22Rv1 (cell line): ENCODE measurements around the gene COPS3.

Experiments used
- H3K27ac ChIP-seq: fragments of 450-650 bp; 2 replicates; pipeline ENCODE4 v1.5.1; 2017
- ZFX ChIP-seq: fragments of 450-650 bp; IDR thresholded peaks from 2 replicates; pipeline ENCODE4 v1.6.1; 2017; ENCODE audit warnings: antibody characterized with exemption, borderline replicate concordance
- TF ChIP-seq, protein P1 (sequence below): fragments of 450-650 bp; IDR thresholded peaks from 2 replicates; pipeline ENCODE4 v1.5.1; 2017; ENCODE audit warnings: mild to moderate bottlenecking

The COPS3 gene

DNA sequence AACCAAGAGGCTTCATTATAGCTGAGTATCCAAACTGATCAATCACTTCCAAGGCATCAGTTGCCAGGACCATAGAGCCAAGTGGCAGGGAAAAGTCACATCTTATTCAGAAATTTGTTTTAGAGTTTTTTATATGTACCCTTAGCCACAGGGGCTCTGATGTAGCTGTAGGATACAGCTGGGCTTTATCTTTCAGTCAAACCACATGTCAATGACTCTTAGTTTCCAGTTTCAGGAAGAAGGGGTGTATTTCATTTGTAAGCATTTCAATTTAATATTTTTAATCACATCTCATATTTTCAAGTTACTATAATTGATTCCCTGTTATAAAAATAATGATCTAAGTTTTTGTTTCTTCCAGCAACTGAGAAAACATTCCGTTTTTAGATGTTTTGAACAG, 41.2 kb downstream of the COPS3 start:
- TF ChIP-seq, protein P1, sequence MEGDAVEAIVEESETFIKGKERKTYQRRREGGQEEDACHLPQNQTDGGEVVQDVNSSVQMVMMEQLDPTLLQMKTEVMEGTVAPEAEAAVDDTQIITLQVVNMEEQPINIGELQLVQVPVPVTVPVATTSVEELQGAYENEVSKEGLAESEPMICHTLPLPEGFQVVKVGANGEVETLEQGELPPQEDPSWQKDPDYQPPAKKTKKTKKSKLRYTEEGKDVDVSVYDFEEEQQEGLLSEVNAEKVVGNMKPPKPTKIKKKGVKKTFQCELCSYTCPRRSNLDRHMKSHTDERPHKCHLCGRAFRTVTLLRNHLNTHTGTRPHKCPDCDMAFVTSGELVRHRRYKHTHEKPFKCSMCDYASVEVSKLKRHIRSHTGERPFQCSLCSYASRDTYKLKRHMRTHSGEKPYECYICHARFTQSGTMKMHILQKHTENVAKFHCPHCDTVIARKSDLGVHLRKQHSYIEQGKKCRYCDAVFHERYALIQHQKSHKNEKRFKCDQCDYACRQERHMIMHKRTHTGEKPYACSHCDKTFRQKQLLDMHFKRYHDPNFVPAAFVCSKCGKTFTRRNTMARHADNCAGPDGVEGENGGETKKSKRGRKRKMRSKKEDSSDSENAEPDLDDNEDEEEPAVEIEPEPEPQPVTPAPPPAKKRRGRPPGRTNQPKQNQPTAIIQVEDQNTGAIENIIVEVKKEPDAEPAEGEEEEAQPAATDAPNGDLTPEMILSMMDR, result no peak
- no peak for TF ChIP-seq ZFX
- no peak overlapping the region for H3K27ac ChIP-seq

DNA sequence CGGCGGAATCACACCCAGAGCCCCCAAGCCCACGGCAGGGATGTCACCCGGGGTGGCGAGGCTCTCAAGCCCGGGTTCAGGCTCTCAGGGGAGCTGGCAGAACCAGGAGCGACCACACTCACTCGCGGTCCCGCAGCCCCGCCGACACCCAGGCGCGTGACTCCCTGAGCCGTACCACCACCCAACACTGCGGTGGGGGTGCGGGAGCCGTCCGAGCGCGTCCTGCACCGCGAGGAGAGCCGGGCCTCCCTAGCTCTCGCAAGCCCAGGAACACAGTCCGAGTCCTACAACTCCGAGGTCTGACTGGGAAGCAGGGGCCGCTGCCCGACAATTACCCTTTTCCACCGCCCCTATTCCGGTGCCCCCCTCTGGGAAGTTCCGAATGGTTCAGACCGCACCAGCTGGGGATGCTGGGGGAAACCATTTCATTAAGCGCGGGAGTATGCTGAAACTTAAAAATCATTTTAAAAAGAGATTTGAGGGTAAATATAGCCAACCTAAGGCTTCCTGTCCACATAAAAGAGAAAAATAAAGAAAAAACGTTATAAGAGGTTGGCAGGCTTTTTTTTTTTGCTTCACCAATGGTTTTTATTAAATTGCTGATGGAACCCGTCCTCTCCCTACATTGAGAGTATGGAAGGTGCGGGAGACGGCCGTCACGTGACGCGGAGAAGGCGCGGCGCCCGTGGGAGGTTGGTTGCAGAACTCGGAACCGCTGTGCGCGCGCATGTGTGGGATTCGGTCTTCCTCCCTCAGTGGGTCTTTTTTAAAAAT, 43.8 kb downstream of the COPS3 start, which contains the start of gene FLCN:
FLCN (minus strand) TSS at position 143 of the 774 bp plus-strand sequence. CDS start 9,031 bp downstream, outside the sequence.
- TF ChIP-seq ZFX, result no peak
- TF ChIP-seq, protein P1, result no peak
- H3K27ac ChIP-seq, result peak within 1 kb of the TSS; percentile 86

DNA sequence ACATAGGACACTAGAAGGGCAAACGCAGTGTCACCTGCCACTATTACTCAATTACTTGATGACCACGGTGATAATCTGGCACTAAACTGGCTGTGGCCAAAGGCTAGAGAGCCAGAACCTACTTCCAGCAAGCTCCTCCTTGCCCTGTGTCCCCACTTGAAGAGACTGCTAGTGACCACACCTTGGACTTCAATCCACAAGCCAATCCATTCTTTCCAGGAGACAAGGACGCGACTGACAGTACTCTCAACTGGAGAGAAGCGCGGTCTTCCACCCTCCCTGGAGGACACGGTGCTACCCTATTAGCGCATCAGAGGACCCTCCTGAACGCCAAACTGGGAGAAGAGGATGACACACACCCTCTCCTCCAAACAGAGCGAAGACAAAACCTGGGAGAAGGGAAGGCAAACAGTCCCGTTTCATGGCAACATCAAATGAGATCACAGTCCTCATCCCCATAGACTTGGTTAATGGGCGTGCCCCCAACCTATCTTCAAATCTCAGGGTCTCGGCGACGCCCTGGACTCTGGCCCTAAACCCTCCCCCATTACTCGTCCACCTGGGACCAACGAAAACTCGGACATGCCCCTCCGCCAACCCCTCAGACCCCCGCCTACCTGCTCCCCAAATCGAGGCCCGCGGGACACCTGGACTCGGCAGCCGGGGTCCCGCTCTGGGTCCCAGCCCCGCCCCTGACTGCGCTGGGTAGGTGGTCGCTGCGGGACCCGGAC, 44.6 kb downstream of the COPS3 start:
- peak overlapping the region; percentile 86 for H3K27ac ChIP-seq
- TF ChIP-seq ZFX, result no peak
- TF ChIP-seq, protein P1, result no peak

DNA sequence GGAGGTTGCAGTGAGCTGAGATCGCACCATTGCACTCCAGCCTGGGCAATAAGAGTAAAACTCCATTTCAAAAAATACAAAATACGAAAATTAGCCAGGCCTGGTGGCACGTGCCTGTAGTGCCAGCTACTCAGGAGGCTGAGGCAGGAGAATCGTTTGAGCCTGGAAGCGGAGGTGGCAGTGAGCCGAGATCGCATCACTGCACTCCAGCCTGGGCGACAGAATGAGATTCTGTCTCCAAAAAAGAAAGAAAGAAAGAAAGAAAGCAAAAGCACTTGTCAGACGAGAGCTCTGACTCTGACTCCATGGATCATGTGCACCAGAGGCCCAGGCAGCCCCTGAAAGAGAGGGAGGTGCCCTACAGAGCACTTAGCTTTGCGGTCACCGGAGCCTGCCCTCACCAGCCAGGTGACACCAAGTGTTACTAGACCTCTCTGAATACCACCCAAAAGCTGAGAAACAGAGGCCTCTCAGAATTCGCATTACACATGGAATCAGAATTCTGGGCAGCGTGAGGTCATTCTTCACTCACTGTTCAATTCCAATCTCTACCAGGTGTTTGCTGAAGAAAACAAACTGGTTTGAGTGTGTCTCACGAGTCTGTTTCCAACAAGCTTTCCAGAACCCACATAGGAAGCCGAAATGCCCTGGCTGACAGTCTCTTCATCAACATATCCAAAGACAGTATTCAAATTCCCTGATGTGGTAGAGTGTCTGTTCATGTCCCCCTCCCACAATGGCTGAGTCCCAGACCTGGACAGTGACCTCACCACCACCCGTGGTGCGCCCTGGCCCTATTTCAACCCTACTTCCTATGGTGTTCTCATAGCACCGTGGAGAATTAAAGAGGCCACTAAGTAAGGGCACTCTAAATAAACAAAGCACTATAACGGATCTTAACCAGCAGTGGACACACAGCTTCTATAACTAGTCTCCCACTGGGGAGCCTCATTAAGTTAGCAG, 45.6 kb downstream of the COPS3 start:
- TF ChIP-seq ZFX, result no peak
- TF ChIP-seq, protein P1, result no peak
- H3K27ac ChIP-seq, result peak overlapping the region; percentile 86

DNA sequence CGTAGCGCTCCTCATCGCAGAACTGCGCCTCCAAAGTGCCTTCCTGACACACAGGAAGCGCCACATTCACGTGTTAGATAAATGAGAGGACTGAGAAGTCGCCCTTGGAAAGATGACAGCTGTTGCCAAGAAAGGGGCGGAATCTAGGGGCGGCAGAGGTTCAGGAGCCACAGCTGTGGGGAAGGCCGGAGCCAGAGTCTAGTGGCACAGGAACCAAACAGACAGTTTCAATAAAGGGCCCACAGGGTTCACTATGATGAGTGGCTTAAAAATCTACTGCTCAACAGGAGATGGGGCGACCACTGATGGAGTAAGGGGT, 48.8 kb downstream of the COPS3 start:
- H3K27ac ChIP-seq, result no peak overlapping the region

DNA sequence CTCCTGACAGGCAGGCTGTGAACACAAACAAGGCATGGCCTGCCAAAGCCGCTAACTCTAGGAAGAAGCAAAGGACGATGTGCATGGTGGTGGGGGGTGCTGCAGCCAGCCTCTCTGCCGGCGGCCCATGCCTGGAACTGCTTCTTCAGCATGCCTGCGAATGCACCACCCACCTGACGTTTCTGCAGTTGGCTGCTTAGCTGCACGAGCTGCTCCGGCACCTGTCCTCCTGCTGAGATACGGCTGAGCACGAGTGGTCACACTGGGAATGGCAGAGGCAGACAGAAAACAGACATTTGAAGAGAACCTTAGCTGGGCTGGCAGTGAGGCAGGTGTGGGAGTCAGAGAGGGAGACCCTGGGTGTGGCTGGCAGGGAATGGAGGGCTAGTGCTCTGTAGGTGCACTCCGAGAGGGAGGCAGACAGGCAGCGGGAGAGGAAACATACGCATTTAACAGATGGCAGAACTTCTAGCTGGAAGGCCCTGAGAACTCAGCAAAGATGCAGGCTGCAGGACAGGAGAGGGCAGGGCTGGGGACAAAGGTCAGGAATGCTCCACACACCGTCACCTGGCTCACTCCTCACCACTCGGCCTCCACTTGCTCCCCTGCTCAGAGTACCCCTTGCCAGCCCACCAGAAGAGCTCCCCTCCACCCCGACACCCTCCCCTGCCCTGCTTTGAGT, 49.3 kb downstream of the COPS3 start:
- TF ChIP-seq, protein P1, result no peak
- no peak for TF ChIP-seq ZFX
- no peak overlapping the region for H3K27ac ChIP-seq

More for the DNA sequence above, 48.8 kb downstream of the COPS3 start:
- no peak for TF ChIP-seq ZFX
- TF ChIP-seq, protein P1, result no peak
